ENCODE measurements around the gene JARID2. TPM values are rescaled to one million over a fixed set of nuclear protein-coding genes. Genes with fewer than 3 reads are reported as not detected.

JARID2 gene
- total and polyA plus RNA-seq, 4 donors: 1.4 to 12.3 (median 3.4) TPM

DNA sequence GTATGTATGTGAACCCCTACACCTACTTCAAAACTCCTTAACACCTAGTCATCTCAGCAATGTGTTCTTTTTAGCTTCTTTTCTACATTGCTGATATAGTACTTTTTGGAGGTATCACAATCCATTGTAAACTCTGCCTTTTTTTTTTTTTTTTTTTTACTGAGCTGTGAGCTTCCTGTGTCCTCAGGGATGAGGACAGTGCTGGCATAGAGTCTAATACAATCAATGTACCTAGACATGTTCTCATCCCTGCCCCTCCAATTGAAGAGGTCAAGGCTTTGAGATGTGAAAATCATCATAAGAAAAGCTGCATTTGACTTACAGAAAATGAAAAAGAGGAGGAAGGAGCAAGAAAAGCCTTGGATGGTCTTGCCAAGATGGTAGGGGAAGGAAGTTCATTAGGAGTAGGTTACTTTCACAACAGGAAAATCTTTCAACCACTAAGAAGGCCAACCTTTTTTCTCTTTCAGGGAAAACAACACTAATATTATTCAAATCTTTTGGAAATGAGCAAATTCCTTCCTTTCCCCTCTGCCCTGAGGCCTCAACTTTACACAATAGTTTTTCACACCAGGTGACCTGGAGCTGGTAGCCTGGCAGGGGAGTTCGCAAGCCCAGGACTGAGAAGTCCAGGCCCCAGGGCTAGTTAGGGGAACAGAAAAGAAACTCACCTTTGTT lies 2.8 kb upstream of the JARID2 start:
- Histone ChIP-seq H3K9ac (ENCODE audit: low read depth in 1 of 2, low read length in 2 of 2) (no peak overlapping the region), H3K27ac (ENCODE audit: low read depth in 1 of 2, low read length in 2 of 2) (no peak overlapping the region), H3K4me3 (ENCODE audit: low read depth in 1 of 3, low read length in 3 of 3) (no peak overlapping the region), H3K4me1 (ENCODE audit: control insufficient read depth in 4 of 4, insufficient read depth in 4 of 4, low read length in 3 of 4) (peaks cover 0 to 16% (median 12%) of the 10 kb centered on the region in 4 donors), H3K27me3 (ENCODE audit: control insufficient read depth in 4 of 4, insufficient read depth in 4 of 4, low read length in 3 of 4) (no peaks in the 10 kb centered on the region), H3K36me3 (ENCODE audit: control insufficient read depth in 4 of 4, insufficient read depth in 3 of 4, low read depth in 1 of 4, low read length in 3 of 4) (no peaks in the 10 kb centered on the region), H3K9me3 (ENCODE audit: control insufficient read depth in 4 of 4, low read length in 3 of 4) (no peaks in the 10 kb centered on the region)
- TF ChIP-seq, protein P1, sequence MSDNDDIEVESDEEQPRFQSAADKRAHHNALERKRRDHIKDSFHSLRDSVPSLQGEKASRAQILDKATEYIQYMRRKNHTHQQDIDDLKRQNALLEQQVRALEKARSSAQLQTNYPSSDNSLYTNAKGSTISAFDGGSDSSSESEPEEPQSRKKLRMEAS (IDR thresholded peaks at IDR 0.05): no peak
- TF ChIP-seq TAF1 (conservative IDR thresholded peaks at IDR 0.05) (no peak), YY1 (IDR thresholded peaks at IDR 0.05) (no peak), NR2F2 (IDR thresholded peaks at IDR 0.05) (no peak), RXRA (IDR thresholded peaks at IDR 0.05) (no peak)
- TF ChIP-seq, protein P2, sequence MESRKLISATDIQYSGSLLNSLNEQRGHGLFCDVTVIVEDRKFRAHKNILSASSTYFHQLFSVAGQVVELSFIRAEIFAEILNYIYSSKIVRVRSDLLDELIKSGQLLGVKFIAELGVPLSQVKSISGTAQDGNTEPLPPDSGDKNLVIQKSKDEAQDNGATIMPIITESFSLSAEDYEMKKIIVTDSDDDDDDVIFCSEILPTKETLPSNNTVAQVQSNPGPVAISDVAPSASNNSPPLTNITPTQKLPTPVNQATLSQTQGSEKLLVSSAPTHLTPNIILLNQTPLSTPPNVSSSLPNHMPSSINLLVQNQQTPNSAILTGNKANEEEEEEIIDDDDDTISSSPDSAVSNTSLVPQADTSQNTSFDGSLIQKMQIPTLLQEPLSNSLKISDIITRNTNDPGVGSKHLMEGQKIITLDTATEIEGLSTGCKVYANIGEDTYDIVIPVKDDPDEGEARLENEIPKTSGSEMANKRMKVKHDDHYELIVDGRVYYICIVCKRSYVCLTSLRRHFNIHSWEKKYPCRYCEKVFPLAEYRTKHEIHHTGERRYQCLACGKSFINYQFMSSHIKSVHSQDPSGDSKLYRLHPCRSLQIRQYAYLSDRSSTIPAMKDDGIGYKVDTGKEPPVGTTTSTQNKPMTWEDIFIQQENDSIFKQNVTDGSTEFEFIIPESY (IDR thresholded peaks at IDR 0.05): no peak
- TF ChIP-seq, protein P3, sequence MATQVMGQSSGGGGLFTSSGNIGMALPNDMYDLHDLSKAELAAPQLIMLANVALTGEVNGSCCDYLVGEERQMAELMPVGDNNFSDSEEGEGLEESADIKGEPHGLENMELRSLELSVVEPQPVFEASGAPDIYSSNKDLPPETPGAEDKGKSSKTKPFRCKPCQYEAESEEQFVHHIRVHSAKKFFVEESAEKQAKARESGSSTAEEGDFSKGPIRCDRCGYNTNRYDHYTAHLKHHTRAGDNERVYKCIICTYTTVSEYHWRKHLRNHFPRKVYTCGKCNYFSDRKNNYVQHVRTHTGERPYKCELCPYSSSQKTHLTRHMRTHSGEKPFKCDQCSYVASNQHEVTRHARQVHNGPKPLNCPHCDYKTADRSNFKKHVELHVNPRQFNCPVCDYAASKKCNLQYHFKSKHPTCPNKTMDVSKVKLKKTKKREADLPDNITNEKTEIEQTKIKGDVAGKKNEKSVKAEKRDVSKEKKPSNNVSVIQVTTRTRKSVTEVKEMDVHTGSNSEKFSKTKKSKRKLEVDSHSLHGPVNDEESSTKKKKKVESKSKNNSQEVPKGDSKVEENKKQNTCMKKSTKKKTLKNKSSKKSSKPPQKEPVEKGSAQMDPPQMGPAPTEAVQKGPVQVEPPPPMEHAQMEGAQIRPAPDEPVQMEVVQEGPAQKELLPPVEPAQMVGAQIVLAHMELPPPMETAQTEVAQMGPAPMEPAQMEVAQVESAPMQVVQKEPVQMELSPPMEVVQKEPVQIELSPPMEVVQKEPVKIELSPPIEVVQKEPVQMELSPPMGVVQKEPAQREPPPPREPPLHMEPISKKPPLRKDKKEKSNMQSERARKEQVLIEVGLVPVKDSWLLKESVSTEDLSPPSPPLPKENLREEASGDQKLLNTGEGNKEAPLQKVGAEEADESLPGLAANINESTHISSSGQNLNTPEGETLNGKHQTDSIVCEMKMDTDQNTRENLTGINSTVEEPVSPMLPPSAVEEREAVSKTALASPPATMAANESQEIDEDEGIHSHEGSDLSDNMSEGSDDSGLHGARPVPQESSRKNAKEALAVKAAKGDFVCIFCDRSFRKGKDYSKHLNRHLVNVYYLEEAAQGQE (IDR thresholded peaks at IDR 0.05): no peak
- 89% methylated on average over 1 of the region's 1 CpG for WGBS
- DNase-seq (ENCODE audit: low spot score): no peak

DNA sequence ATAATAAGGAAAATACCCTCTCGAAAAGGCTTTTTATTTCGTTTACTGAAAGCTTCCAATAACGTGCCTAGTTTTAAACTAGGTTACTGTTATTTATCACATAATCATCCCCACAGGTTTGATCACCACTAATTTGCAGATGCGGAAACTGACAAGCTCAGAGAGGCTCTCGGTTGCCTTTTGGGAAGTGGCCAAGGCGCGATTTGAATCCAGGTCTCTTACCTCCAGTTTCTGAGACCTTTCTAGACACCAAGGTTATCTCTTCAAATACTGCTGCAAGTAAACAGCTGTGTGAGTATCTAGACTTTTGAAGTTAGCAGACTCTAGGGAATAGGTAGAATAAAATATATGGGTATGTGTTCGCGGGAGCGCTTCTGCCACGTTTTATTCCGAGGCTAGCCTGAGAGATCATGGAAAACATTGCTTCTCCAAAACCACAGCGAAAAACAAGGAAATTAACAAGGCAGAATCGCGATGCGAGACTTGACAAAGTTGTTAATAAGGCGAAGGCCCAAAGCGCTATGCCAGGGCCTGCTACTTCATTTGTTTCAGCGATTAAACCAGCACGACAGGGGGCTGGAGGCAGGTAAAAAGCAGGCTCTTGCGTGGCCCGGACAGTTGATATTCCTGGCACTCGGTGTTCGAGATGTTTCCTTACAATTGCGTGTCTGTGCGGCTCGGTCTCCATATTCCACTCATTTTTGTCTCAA lies 1.8 kb upstream of the JARID2 start:
- DNase-seq (ENCODE audit: low spot score): no peak
- Histone ChIP-seq H3K27me3 (ENCODE audit: control insufficient read depth in 4 of 4, insufficient read depth in 4 of 4, low read length in 3 of 4) (no peaks in the 10 kb centered on the region), H3K4me3 (ENCODE audit: low read depth in 1 of 3, low read length in 3 of 3) (peak overlapping the region in 1 of 3 donors; percentile 92), H3K27ac (ENCODE audit: low read depth in 1 of 2, low read length in 2 of 2) (peak overlapping the region; percentile 97 to 99), H3K36me3 (ENCODE audit: control insufficient read depth in 4 of 4, insufficient read depth in 3 of 4, low read depth in 1 of 4, low read length in 3 of 4) (no peaks in the 10 kb centered on the region), H3K9me3 (ENCODE audit: control insufficient read depth in 4 of 4, low read length in 3 of 4) (no peaks in the 10 kb centered on the region), H3K4me1 (ENCODE audit: control insufficient read depth in 4 of 4, insufficient read depth in 4 of 4, low read length in 3 of 4) (peaks cover 0 to 19% (median 12%) of the 10 kb centered on the region in 4 donors), H3K9ac (ENCODE audit: low read depth in 1 of 2, low read length in 2 of 2) (no peak overlapping the region)
- 84% methylated on average over 27 of the region's 27 CpGs for WGBS
- TF ChIP-seq HNF4A (conservative IDR thresholded peaks at IDR 0.05) (no peak), TAF1 (conservative IDR thresholded peaks at IDR 0.05) (no peak), NR2F2 (IDR thresholded peaks at IDR 0.05) (no peak), JUND (IDR thresholded peaks at IDR 0.05) (no peak), RAD21 (IDR thresholded peaks at IDR 0.05) (no peak), GABPA (IDR thresholded peaks at IDR 0.05 in 1 of 2, conservative IDR thresholded peaks at IDR 0.05 in 1 of 2) (no peak)
- TF ChIP-seq, protein P4, sequence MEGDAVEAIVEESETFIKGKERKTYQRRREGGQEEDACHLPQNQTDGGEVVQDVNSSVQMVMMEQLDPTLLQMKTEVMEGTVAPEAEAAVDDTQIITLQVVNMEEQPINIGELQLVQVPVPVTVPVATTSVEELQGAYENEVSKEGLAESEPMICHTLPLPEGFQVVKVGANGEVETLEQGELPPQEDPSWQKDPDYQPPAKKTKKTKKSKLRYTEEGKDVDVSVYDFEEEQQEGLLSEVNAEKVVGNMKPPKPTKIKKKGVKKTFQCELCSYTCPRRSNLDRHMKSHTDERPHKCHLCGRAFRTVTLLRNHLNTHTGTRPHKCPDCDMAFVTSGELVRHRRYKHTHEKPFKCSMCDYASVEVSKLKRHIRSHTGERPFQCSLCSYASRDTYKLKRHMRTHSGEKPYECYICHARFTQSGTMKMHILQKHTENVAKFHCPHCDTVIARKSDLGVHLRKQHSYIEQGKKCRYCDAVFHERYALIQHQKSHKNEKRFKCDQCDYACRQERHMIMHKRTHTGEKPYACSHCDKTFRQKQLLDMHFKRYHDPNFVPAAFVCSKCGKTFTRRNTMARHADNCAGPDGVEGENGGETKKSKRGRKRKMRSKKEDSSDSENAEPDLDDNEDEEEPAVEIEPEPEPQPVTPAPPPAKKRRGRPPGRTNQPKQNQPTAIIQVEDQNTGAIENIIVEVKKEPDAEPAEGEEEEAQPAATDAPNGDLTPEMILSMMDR (IDR thresholded peaks at IDR 0.05; ENCODE audit: low read depth, low read length, missing input control): no peak
- TF ChIP-seq, protein P1 (IDR thresholded peaks at IDR 0.05): no peak
- TF ChIP-seq, protein P3 (IDR thresholded peaks at IDR 0.05): no peak
- TF ChIP-seq, protein P2 (IDR thresholded peaks at IDR 0.05): no peak

Data from liver (tissue), 9 donors.